Stromal cell of bone marrow (primary cell): ENCODE results near the gene TSC22D1.

ENCODE experiments used
- DNase-seq: peaks from one replicate; pipeline ENCODE4 v3.0.0-alpha.2; 2012; ENCODE audit warnings: low read depth

Gene TSC22D1

GRCh38 chr13:44382635-44383145 is 193.4 kb downstream of the TSC22D1 start:
- no peak for DNase-seq
